GM19452 (cell line): ENCODE results near the gene MAPRE2.

ENCODE experiments used
- ATAC-seq: cut with Tn5 transposase; IDR thresholded peaks from one replicate; pipeline ENCODE4 v1.9.1; 2021; ENCODE audit not compliant: unreplicated experiment

Gene MAPRE2

GRCh38 chr18:35061336-35061735, 20.1 kb downstream of the MAPRE2 start:
- ATAC-seq, result no peak

- ATAC-seq, result no peak
Measured at GRCh38 chr18:35061804-35062203, 20.6 kb downstream of the MAPRE2 start.

GRCh38 chr18:35062408-35062807, 21.2 kb downstream of the MAPRE2 start:
- no peak for ATAC-seq

- ATAC-seq, result no peak
Measured at GRCh38 chr18:35063875-35064690, 22.9 kb downstream of the MAPRE2 start.

- ATAC-seq, result no peak
Measured at GRCh38 chr18:35067454-35067853, 26.2 kb downstream of the MAPRE2 start.

GRCh38 chr18:35071819-35072247, 30.6 kb downstream of the MAPRE2 start:
- peak; percentile 66 for ATAC-seq

GRCh38 chr18:35072616-35073015, 31.4 kb downstream of the MAPRE2 start:
- ATAC-seq, result no peak

GRCh38 chr18:35073186-35074105, 32.2 kb downstream of the MAPRE2 start:
- ATAC-seq, result no peak

GRCh38 chr18:35074581-35074980, 33.4 kb downstream of the MAPRE2 start:
- no peak for ATAC-seq

- ATAC-seq, result no peak
Measured at GRCh38 chr18:35075132-35075531, 33.9 kb downstream of the MAPRE2 start.

- no peak for ATAC-seq
Measured at GRCh38 chr18:35076135-35076924, 35.1 kb downstream of the MAPRE2 start.

GRCh38 chr18:35077937-35078336, 36.7 kb downstream of the MAPRE2 start:
- no peak for ATAC-seq

GRCh38 chr18:35080058-35080457, 38.8 kb downstream of the MAPRE2 start:
- ATAC-seq, result no peak

- ATAC-seq, result no peak
Measured at GRCh38 chr18:35083174-35083712, 42.0 kb downstream of the MAPRE2 start.

- ATAC-seq, result no peak
Measured at GRCh38 chr18:35084494-35085449, 43.6 kb downstream of the MAPRE2 start.

GRCh38 chr18:35085450-35086380, 44.5 kb downstream of the MAPRE2 start:
- ATAC-seq, result no peak

GRCh38 chr18:35086704-35087103, 45.5 kb downstream of the MAPRE2 start:
- no peak for ATAC-seq

GRCh38 chr18:35087726-35088125, 46.5 kb downstream of the MAPRE2 start:
- ATAC-seq, result no peak

- no peak for ATAC-seq
Measured at GRCh38 chr18:35088921-35089320, 47.7 kb downstream of the MAPRE2 start.
